Parathyroid adenoma (tissue), 2 donors: ENCODE results near the gene PJA1.

Experiments
- H2AFZ ChIP-seq: fragments of 300-600 bp; sonication (generic); one replicate; pipeline ENCODE4 v1.7.0; 2017; ENCODE audit warnings: antibody characterized with exemption, mild to moderate bottlenecking
- H3K27ac ChIP-seq: fragments of 300-600 bp; sonication (generic); one replicate; pipeline ENCODE4 v1.7.0; 2017
- H3K27me3 ChIP-seq: fragments of 300-600 bp; sonication (generic); one replicate; pipeline ENCODE4 v1.7.0; 2017; ENCODE audit warnings: low read length; ENCODE audit not compliant: control insufficient read depth, insufficient read depth
- H3K36me3 ChIP-seq: fragments of 300-600 bp; sonication (generic); one replicate; pipeline ENCODE4 v1.7.0; 2017; ENCODE audit warnings: low read length; ENCODE audit not compliant: control insufficient read depth, insufficient read depth
- H3K4me1 ChIP-seq: fragments of 300-600 bp; sonication (generic); one replicate; pipeline ENCODE4 v1.7.0; 2017; ENCODE audit warnings: control low read depth
- H3K4me2 ChIP-seq: fragments of 300-600 bp; sonication (generic); one replicate; pipeline ENCODE4 v1.7.0; 2017; ENCODE audit warnings: low read length
- H3K4me3 ChIP-seq: fragments of 300-600 bp; sonication (generic); one replicate; pipeline ENCODE4 v1.7.0; 2017; ENCODE audit warnings: low read depth, low read length
- H3K79me2 ChIP-seq: fragments of 300-600 bp; sonication (generic); one replicate; pipeline ENCODE4 v1.7.0; 2017; ENCODE audit warnings: control low read depth
- H3K9ac ChIP-seq: fragments of 300-600 bp; sonication (generic); one replicate; pipeline ENCODE4 v1.7.0; 2017; ENCODE audit warnings: mild to moderate bottlenecking
- H3K9me3 ChIP-seq: fragments of 300-600 bp; sonication (generic); one replicate; pipeline ENCODE4 v1.7.0; 2017; ENCODE audit warnings: low read length; ENCODE audit not compliant: control insufficient read depth
- TF ChIP-seq, protein P1 (sequence below): fragments of 300-600 bp; sonication (generic); IDR thresholded peaks from one replicate; pipeline ENCODE4 v1.7.0; 2017; ENCODE audit warnings: antibody characterized with exemption, mild to moderate bottlenecking
- donor health status: primary hyperparathyroidism.

Gene PJA1

DNA sequence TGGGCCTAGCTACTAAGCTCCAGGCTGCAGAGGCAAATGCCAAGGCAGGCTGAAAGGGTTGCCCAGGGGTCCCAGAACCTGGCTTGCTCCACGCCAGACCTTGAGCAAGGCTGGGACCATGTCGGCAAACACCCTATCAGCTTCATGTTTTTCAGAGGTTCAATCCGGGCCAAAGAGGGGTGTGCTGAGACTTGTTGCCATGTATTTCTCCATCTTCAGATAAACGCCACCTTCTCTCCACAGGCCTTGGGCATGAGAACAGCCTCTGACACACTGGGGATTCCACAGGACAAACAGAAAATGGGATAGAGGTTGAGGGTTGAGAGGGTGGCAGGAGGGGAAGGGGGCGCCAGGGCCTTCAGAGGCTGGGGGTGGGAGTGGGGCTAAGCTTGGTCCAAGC is 8.6 kb downstream of the PJA1 start:
- H3K4me2 ChIP-seq: no peak overlapping the region
- H3K4me1 ChIP-seq: peaks cover 9% of the 10 kb centered on the region
- no peak overlapping the region for H2AFZ ChIP-seq
- H3K9me3 ChIP-seq: no peaks in the 10 kb centered on the region
- H3K9ac ChIP-seq: no peak overlapping the region
- H3K4me3 ChIP-seq: no peak overlapping the region
- TF ChIP-seq, protein P1, sequence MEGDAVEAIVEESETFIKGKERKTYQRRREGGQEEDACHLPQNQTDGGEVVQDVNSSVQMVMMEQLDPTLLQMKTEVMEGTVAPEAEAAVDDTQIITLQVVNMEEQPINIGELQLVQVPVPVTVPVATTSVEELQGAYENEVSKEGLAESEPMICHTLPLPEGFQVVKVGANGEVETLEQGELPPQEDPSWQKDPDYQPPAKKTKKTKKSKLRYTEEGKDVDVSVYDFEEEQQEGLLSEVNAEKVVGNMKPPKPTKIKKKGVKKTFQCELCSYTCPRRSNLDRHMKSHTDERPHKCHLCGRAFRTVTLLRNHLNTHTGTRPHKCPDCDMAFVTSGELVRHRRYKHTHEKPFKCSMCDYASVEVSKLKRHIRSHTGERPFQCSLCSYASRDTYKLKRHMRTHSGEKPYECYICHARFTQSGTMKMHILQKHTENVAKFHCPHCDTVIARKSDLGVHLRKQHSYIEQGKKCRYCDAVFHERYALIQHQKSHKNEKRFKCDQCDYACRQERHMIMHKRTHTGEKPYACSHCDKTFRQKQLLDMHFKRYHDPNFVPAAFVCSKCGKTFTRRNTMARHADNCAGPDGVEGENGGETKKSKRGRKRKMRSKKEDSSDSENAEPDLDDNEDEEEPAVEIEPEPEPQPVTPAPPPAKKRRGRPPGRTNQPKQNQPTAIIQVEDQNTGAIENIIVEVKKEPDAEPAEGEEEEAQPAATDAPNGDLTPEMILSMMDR: no peak
- H3K27me3 ChIP-seq: no peaks in the 10 kb centered on the region
- H3K27ac ChIP-seq: no peak overlapping the region
- no peaks in the 10 kb centered on the region for H3K79me2 ChIP-seq
- no peaks in the 10 kb centered on the region for H3K36me3 ChIP-seq

DNA sequence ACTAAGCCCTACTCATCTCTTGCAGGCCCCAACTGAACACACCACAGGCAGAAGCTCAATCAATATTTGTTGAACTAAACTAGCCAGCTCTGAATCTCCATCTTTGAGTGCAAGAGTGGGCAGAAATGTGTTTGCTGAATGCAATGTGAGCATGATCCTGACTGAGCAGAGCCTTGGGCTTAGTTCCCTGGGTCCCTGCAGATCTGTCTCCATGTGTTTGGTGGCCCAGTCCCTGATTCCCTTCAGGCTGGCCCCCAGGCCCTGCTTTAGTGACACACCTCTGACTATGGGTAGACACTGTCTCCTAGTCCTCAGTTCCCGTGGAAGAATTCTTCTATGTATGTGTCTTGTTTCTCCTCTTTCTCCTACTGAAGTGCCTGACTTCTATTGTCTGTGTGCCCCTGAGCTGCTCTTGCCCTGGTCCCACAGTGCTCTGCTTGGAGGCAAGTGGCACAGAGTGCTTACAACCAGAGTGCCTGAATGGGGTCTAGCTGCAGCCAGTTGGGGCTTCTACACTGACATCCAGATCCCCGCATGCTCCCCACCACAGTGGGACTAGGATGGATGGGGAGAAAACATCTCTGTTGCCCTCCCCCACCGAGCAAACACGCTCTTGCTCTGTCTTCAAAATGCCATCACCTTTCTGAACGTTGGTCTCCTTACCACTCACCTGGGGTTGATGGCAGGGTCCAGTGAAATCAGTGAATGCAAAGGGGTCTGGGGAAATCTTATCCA is 9.3 kb downstream of the PJA1 start:
- Histone ChIP-seq H3K4me2 (no peak overlapping the region), H3K36me3 (no peaks in the 10 kb centered on the region), H3K9me3 (no peaks in the 10 kb centered on the region), H3K27me3 (no peaks in the 10 kb centered on the region), H3K79me2 (no peaks in the 10 kb centered on the region), H3K4me3 (no peak overlapping the region), H3K27ac (no peak overlapping the region), H2AFZ (no peak overlapping the region), H3K9ac (no peak overlapping the region), H3K4me1 (peaks cover 9% of the 10 kb centered on the region)
- TF ChIP-seq, protein P1: no peak

DNA sequence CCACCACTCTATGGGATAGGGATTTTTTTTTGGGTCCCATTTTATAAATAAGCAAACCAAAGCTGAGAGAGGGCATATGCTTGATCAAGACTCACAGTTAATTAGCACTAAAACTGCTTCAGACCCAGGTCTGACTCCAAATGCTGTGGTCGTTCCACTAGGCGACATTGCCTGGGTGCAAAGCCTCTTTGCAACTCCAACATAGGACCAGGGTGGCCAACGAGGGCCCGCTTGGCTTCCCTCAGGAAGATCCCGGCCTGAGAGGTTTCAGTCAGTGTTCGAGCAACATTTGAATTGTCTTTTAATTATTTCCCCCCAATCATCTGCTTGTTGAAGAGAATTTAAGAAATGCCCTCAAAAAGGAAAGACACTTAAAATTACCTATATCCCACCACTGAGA is 11.2 kb downstream of the PJA1 start:
- TF ChIP-seq, protein P1: no peak
- Histone ChIP-seq H3K27ac (no peak overlapping the region), H2AFZ (no peak overlapping the region), H3K9ac (no peak overlapping the region), H3K9me3 (no peaks in the 10 kb centered on the region), H3K36me3 (no peaks in the 10 kb centered on the region), H3K4me2 (no peak overlapping the region), H3K79me2 (no peaks in the 10 kb centered on the region), H3K4me3 (no peak overlapping the region), H3K27me3 (no peaks in the 10 kb centered on the region), H3K4me1 (peaks cover 8% of the 10 kb centered on the region)

DNA sequence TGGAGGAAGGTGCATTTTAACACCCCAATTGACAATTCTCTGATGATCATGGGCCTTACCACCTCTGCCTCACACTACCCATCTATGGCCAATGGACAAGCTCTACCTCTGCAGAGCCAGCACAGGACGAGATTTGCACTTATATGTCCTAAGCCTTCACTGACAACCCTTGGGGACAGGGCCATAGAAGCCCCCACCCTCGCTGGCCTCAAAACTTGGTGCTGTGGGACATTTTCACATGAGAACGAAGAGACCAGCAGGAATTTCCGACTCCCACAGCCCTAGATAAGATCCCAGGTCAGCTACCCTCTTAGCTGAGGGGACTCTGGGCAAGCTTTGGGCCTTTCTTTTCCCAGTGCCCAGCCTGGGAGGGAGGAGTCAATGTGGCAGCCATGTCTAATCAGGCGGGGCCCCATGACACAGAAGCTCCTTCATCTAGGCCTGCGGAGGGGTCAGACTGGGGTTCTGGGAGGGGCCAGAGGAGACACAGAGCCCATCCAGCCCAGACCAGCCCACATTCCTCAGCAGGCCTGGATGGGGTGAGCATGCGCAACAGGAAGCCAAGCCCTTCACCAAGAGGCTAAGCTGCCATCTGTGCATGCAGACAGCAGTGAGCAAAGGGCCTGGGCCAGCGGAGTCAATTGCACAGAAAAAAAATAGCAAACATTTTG is 12.1 kb downstream of the PJA1 start:
- no peaks in the 10 kb centered on the region for H3K27me3 ChIP-seq
- H3K36me3 ChIP-seq: no peaks in the 10 kb centered on the region
- no peak overlapping the region for H2AFZ ChIP-seq
- peaks cover 6% of the 10 kb centered on the region for H3K4me1 ChIP-seq
- no peak overlapping the region for H3K27ac ChIP-seq
- H3K4me3 ChIP-seq: no peak overlapping the region
- no peaks in the 10 kb centered on the region for H3K9me3 ChIP-seq
- TF ChIP-seq, protein P1: no peak
- no peak overlapping the region for H3K4me2 ChIP-seq
- H3K9ac ChIP-seq: no peak overlapping the region
- no peaks in the 10 kb centered on the region for H3K79me2 ChIP-seq
